SKM-1 (cell line): ENCODE measurements around the gene HMGCLL1.

Source experiments
- DNase-seq: peaks from one replicate; lab custom pipeline; 2025; ENCODE audit not compliant: unreplicated experiment; lab: John Stamatoyannopoulos, UW

Gene HMGCLL1

GRCh38 chr6:55447891-55448290 lies 131.1 kb downstream of the HMGCLL1 start:
- DNase-seq = no peak

DNA sequence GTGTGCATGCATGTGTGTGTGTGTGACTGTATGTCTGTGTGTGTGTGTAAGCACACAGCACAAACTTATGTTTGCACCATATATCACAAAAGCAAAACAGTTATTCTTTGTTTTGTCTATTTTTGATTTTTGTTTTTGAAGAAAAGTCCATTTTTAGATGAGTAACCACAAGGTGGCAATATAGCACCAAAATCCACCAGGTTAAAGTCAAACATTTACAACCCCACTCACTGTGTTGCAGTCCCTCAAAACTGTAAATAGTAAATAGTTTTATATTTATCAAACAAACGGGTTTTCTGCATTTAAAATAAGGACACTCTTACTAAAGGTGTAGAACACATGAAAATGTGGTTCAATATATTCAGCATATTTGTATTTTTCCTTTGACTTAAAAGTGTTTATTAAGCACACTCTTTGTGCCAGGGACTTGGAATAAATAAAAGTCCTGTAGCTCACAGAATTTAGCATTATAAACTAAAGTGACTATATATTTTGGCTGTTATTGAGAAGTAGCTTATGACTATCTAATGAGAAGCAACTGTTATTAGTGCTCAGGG lies 133.3 kb downstream of the HMGCLL1 start:
- peak; percentile 3 for DNase-seq

- no peak for DNase-seq
Measured at GRCh38 chr6:55443238-55444134, 135.5 kb downstream of the HMGCLL1 start.

- DNase-seq = no peak
Measured at GRCh38 chr6:55438203-55438602, 140.8 kb downstream of the HMGCLL1 start.

DNA sequence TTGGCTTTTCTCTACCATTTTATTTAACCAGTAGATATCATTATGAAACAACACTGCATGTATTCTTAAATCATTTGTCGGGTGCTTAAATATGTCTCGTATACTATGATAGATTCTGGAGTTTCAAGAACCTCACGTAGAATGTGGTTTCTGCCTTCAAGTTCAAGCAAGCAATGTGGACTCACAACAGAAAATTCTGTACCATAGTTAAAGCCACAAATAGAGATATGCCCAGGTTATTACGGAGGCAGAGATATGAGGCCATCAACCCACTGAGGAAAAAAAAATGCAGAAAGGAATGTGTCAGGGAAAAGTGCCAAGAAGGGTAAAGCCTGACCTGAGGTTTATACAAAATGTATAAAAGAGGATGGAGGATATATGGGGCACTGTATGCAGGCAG lies 141.9 kb downstream of the HMGCLL1 start:
- no peak for DNase-seq

DNA sequence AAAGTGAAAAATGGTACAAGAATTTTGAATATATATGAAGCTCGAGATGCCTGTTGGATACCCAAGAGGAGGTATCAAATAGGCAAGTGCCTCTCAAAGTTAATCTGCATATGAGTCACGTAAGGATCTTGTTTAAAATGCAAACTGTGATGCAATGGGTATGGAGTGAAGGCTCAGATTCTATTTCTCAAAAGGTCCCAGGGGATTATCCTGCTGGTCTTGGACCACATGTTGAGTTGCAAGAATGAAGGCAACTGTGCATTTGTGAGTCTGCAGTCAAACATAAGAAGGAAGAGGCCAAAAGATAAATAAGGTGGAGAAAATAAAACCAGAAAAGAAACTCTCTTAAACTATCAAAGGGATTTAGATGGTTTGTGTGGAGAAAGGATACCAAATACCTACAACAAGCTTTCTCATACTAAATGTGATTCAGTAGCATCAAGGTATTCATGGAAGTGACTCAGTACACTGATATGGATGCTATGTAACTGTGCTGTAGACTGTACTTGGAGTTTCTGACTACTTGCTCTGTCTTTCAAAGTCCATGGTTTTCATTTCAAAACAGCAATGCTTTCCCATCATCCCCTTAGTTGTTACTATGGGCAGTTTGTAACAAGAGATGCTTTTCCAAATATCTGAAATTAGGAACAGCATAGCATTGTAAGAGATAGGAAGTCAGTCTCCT lies 145.4 kb downstream of the HMGCLL1 start:
- no peak for DNase-seq

- DNase-seq = no peak
Measured at GRCh38 chr6:55423933-55424332, 155.1 kb downstream of the HMGCLL1 start.

DNA sequence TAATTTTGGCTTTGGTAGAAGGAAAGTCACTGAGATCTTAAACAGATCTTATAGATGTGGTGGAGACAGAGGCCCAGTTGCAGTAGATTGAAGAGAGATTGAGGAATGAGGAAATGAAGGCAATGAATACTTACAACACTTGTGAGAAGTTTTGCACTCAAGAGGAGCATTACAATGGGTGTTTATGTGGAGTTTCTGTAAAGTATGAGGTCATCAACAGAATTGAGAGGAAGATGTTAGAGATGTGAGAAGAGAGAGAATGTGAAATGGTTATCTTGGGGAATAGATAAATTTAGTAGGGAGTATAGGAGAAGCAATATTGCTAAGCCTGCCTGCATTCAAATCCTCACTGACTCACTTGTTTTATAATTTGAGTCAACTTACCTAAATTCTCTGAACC lies 168.3 kb downstream of the HMGCLL1 start:
- DNase-seq = no peak

- no peak for DNase-seq
Measured at GRCh38 chr6:55405474-55406235, 173.3 kb downstream of the HMGCLL1 start.

DNA sequence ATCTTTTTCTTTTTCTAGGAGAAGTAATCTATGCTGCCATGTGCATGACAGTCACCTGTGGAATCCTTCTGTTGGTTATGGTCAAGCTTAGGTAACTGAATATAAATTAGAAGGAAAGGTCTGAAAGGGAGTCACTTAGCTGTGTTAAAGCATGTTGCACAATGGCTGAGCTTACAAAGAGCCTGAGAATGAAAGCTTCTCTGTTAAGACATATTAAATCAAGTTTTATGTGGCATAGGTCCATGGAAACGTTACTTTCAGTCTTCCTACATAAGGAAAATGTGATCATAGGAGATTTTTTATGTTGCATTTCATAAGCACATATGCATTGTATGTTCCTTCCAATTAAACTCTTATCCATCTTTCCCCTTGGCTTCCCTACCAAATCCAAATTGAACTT lies 179.6 kb downstream of the HMGCLL1 start:
- DNase-seq = no peak

DNA sequence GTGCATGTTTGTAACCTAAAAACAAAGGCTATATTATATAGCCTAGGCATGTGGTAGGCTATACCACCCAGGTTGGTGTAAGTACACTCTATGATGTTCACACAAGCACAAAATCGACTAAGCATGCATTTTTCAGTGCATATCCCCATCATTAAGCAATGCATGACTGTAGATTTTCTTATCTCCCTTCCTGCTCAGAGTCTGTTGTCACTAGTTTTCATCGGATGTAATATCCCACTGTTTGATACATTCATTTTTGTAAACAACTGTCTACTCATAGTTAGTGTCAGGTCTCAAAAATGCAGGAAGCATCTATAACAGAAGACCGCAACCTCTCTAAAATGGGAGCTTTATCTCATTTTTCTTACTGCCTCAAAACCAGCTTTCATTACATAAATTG lies 181.0 kb downstream of the HMGCLL1 start:
- DNase-seq = no peak

DNA sequence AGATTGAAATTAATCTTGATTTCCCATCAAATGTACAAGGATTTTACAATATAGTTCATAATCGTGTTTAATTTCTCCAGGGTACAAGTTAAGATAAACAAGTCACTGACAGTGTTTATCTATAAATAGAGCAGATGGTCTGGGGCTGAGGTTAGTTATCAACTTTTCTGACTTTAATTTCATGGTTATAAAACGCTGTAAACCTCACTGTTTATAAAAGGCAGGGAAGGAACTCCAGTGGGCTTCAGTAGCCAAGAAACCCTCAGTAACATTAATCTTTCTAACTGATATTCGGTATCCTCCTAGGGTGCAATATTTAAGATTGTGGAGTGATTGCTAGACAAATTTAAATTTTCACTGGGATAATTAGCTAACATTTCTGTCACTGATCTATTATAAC lies 183.1 kb downstream of the HMGCLL1 start:
- DNase-seq = no peak

DNA sequence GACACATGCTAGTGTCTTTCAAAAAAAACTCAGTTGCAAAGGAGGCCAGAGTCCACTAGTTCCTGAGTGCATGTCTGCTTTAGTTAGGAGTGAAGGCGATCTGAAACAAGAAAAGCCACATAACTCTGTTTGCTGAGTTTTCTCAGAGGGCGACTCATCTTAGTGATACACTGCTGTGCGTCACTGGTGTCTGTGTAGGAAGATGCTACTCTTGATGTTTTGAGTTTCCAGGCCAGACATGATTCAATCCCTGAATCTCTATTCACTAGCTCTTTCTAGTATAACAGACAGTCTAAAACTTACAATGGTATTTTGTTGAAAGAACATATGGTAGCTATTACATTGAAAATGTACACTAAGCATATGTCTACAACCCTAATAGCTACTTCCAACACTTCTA lies 190.8 kb downstream of the HMGCLL1 start:
- no peak for DNase-seq
